HT1080 (cell line): Measurements from ENCODE around the gene ZFP90. TPM values are rescaled to one million over a fixed set of nuclear protein-coding genes. Genes with fewer than 3 reads are reported as not detected.

Experiments used
- DNase-seq: peaks from one replicate; pipeline ENCODE4 v3.0.0-alpha.2; 2015; ENCODE audit warnings: low read depth
- small RNA-seq: library from RNA; depleted of rRNA; stranded (forward); fragments of <200 nt; gene quantifications from one replicate; pipeline ENCODE3, GENCODE V24; 2014
- total RNA-seq: library from RNA; depleted of rRNA; stranded (reverse); fragments of >200 nt; shearing (Covaris generic); gene quantifications from 2 replicates; pipeline ENCODE4 v1.2.3, GENCODE V29; 2014; rRNA removed

The ZFP90 gene
- total RNA-seq, 1 experiment from 2014 or later = 0.11 TPM

GRCh38 chr16:68577352-68577853 lies 38.3 kb downstream of the ZFP90 start:
- no peak for DNase-seq

- peak; percentile 48 for DNase-seq
These were observed 51.3 kb downstream of the ZFP90 start for GRCh38 chr16:68590201-68590994.

GRCh38 chr16:68592466-68593337 lies 53.6 kb downstream of the ZFP90 start:
- DNase-seq = no peak

- no peak for DNase-seq
These were observed 57.2 kb downstream of the ZFP90 start for GRCh38 chr16:68596266-68596665.

- DNase-seq = no peak
These were observed 60.5 kb downstream of the ZFP90 start for GRCh38 chr16:68599586-68599985.

GRCh38 chr16:68605746-68606145 lies 66.7 kb downstream of the ZFP90 start:
- no peak for DNase-seq

- no peak for DNase-seq
These were observed 68.4 kb downstream of the ZFP90 start for GRCh38 chr16:68607443-68607842.

- no peak for DNase-seq
These were observed 69.2 kb downstream of the ZFP90 start for GRCh38 chr16:68608330-68608729.

GRCh38 chr16:68612996-68613395 lies 73.9 kb downstream of the ZFP90 start:
- no peak for DNase-seq

- no peak for DNase-seq
These were observed 78.6 kb downstream of the ZFP90 start for GRCh38 chr16:68617734-68618133.

Small RNAs within 50 kb of the gene (small RNA-seq; reads per million reads assigned to genes)
- 0.09 reads per million for gene RNU4-36P

Other genes starting within 250 kb of the ZFP90 start
- 12.5 and 15.3 TPM in 2 replicates for gene SLC7A6OS, start 228.3 kb upstream of the ZFP90 start, total RNA-seq
- 40.4 and 41.5 TPM in 2 replicates for gene PRMT7, start 228.3 kb upstream of the ZFP90 start, total RNA-seq
- 0.31 TPM in 1 of 2 replicates, not detected in the other for gene SMPD3, start 90.8 kb upstream of the ZFP90 start, total RNA-seq
- gene CDH3, start 106.0 kb downstream of the ZFP90 start, total RNA-seq = 0.10 and 0.31 TPM in 2 replicates
- not detected in 2 replicates for gene CDH1, start 198.0 kb downstream of the ZFP90 start, total RNA-seq